NCI-H2029 treated with DMSO at 0.1 percent for 48 hours (cell line): ENCODE data around the gene GRB2.

ENCODE experiments used
- DNase-seq: peaks from one replicate; lab custom pipeline; 2025; lab: John Stamatoyannopoulos, UW

The GRB2 gene

GRCh38 chr17:75277664-75278071, 127.8 kb downstream of the GRB2 start:
- no peak for DNase-seq

GRCh38 chr17:75273977-75274708, 131.3 kb downstream of the GRB2 start:
- DNase-seq: no peak

DNA sequence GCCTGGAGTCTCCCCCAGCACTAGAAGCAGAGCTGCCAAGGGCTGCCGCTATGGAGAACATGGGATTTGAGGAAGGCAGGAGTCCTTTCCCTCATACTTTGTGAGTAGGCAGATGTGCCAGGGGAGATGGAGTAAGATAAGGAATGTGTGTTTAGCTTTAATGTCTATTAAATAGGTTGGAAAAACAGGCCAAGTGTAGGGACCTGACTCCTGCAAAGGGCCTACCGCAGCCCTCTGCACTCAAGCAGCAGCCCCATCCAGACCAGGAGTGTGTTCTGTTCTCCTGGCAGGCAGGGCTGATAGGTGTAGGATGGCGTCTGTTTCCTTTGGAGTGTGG, 132.7 kb downstream of the GRB2 start:
- DNase-seq: no peak

DNA sequence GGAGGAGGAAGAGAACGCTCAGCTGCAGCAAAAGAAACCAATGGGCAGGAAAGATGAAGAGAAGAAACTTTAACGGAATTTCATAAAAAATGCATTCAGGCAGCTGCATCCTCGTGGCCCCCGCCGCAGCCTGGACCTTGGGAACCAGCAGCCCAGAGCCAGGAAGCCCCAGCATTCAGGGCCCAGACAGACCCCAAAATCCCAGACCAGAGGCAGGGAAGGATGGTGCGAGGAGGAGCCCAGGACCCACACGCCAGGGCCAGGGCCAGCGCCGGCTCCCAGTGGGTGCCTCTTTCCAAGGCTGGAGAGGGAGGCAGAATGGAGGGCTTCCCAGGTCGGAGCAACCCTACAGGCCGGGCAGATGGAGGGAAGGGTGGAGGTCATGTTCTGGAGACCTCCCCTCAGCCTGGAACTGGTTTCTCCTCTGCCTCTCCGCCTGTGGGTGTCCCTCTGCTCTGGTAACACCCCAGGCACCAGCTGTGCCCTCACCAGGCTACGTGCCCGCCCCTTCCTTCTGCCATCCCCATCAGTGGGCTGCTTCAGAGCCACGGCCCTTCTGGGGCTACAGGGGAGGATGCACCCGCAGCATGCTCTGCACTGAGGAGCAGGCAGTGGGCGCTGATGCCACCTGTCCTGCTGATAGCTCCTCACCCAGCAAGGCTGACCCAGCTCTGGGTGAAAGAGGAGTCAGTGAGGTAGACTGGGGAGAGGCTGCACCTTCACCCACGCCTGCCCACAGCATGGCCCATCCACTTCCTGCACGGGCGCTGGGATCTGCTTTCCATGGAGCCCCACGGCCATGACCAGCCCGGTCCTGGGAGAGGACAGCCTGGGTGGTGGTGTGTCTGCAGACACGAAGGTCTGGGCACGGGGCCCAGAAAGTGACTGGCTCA, 133.3 kb downstream of the GRB2 start:
- DNase-seq: no peak

DNA sequence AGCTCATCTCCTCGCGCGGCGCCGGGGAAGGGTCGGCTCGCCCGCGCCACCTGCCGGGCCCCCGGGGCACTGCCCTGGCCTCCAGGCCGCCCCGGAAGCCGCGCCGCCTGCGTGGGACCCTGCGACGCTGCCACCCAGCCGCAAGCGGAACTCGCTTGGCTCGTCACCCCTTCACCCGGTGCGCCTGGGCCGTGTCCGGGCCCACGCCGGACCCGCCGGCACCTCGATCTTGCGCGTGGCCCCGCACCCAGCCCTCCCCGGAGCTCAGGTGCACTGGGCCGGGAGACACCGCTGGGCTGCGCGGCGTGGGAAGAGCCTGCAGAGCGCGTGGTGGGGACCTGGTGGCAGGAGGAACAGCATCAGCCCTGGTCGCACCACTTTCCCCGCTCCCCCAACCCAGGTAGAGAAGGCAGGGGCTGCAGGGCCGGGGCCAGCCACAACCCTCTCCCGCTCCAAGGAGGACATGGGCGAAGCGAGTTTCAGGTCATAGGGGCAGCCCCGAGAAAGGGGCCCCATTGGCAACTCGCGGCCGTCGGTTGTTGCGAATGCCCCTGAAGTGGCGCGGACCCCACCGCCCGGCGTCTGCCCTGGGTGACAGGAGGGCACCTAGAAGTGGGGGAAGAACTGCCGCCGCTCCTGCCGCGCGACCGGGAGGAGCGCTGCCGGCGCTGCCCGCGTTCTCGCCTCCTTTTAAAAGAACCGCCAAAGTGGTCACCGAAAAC, 134.1 kb downstream of the GRB2 start:
- DNase-seq: no peak

- DNase-seq: no peak
These were observed 134.6 kb downstream of the GRB2 start, which contains the start of gene MIF4GD for GRCh38 chr17:75270966-75271232. Gene MIF4GD, minus strand, starts transcription at chr17:75271231. Its CDS starts 1,036 bp downstream, at chr17:75270195.

- no peak for DNase-seq
These were observed 135.1 kb downstream of the GRB2 start for GRCh38 chr17:75270218-75270965.

- DNase-seq: no peak
These were observed 135.6 kb downstream of the GRB2 start for GRCh38 chr17:75269844-75270217.
